GM18526 (cell line): Measurements from ENCODE around the gene CEP131.

Source experiments
- POLR2A ChIP-seq: IDR thresholded peaks from 3 replicates; pipeline ENCODE4 v1.6.1; 2011; ENCODE audit not compliant: insufficient read length; ENCODE audit errors: extremely low read depth

Gene CEP131

GRCh38 chr17:81236784-81237183, 14.0 kb upstream of the CEP131 start:
- TF ChIP-seq POLR2A = no peak

GRCh38 chr17:81235822-81236740, 13.3 kb upstream of the CEP131 start:
- no peak for TF ChIP-seq POLR2A

GRCh38 chr17:81234940-81235821, 12.4 kb upstream of the CEP131 start:
- TF ChIP-seq POLR2A = no peak

GRCh38 chr17:81234506-81234855, 11.7 kb upstream of the CEP131 start:
- TF ChIP-seq POLR2A = no peak

GRCh38 chr17:81233811-81234505, 11.2 kb upstream of the CEP131 start:
- TF ChIP-seq POLR2A = no peak

GRCh38 chr17:81233316-81233715, 10.6 kb upstream of the CEP131 start:
- no peak for TF ChIP-seq POLR2A

GRCh38 chr17:81232616-81233241, 10.0 kb upstream of the CEP131 start:
- TF ChIP-seq POLR2A = no peak

- TF ChIP-seq POLR2A = no peak
Measured at GRCh38 chr17:81231766-81232581, 9.2 kb upstream of the CEP131 start.

GRCh38 chr17:81231121-81231645, 8.4 kb upstream of the CEP131 start:
- TF ChIP-seq POLR2A = no peak

- TF ChIP-seq POLR2A = no peak
Measured at GRCh38 chr17:81230043-81230820, 7.5 kb upstream of the CEP131 start.

GRCh38 chr17:81229666-81229920, 6.8 kb upstream of the CEP131 start:
- TF ChIP-seq POLR2A = no peak

- no peak for TF ChIP-seq POLR2A
Measured at GRCh38 chr17:81228834-81229665, 6.3 kb upstream of the CEP131 start.

- no peak for TF ChIP-seq POLR2A
Measured at GRCh38 chr17:81228420-81228819, 5.7 kb upstream of the CEP131 start.
